Measurements from ENCODE around the gene PRUNE2.
A peak's percentile ranks its signal among the peaks of the same experiment; 100 is the strongest.

PRUNE2 gene

GRCh38 chr9:76856016-76856415 is 49.9 kb downstream of the PRUNE2 start:
- no peak for DNase-seq

- no peak for DNase-seq
These were observed 50.9 kb downstream of the PRUNE2 start for GRCh38 chr9:76855015-76855414.

GRCh38 chr9:76852026-76852425 is 53.9 kb downstream of the PRUNE2 start:
- DNase-seq: no peak

- DNase-seq: no peak
These were observed 59.6 kb downstream of the PRUNE2 start for GRCh38 chr9:76846297-76846696.

- DNase-seq: no peak
These were observed 60.7 kb downstream of the PRUNE2 start for GRCh38 chr9:76845254-76845653.

- no peak for DNase-seq
These were observed 70.2 kb downstream of the PRUNE2 start for GRCh38 chr9:76835571-76836283.

GRCh38 chr9:76828447-76828846 is 77.5 kb downstream of the PRUNE2 start:
- no peak for DNase-seq

- DNase-seq: no peak
These were observed 78.4 kb downstream of the PRUNE2 start for GRCh38 chr9:76827296-76828080.

- no peak for DNase-seq
These were observed 85.5 kb downstream of the PRUNE2 start for GRCh38 chr9:76820431-76820830.

GRCh38 chr9:76818271-76818670 is 87.6 kb downstream of the PRUNE2 start:
- no peak for DNase-seq

- DNase-seq: no peak
These were observed 88.4 kb downstream of the PRUNE2 start for GRCh38 chr9:76817489-76817888.

GRCh38 chr9:76812591-76812990 is 93.3 kb downstream of the PRUNE2 start:
- DNase-seq: no peak

- DNase-seq: peak; percentile 45
These were observed 95.4 kb downstream of the PRUNE2 start for GRCh38 chr9:76810377-76810957.

- no peak for DNase-seq
These were observed 97.3 kb downstream of the PRUNE2 start for GRCh38 chr9:76808636-76809035.

- DNase-seq: no peak
These were observed 102.2 kb downstream of the PRUNE2 start for GRCh38 chr9:76803762-76804161.

- DNase-seq: no peak
These were observed 102.8 kb downstream of the PRUNE2 start for GRCh38 chr9:76803083-76803482.

GRCh38 chr9:76800901-76801300 is 105.0 kb downstream of the PRUNE2 start:
- no peak for DNase-seq

GRCh38 chr9:76799473-76799872 is 106.4 kb downstream of the PRUNE2 start:
- no peak for DNase-seq

GRCh38 chr9:76798527-76798926 is 107.4 kb downstream of the PRUNE2 start:
- DNase-seq: no peak

GRCh38 chr9:76796296-76796695 is 109.6 kb downstream of the PRUNE2 start:
- no peak for DNase-seq

GRCh38 chr9:76793784-76794431 is 112.0 kb downstream of the PRUNE2 start:
- DNase-seq: no peak

- DNase-seq: no peak
These were observed 116.1 kb downstream of the PRUNE2 start for GRCh38 chr9:76789840-76790239.

- no peak for DNase-seq
These were observed 118.2 kb downstream of the PRUNE2 start for GRCh38 chr9:76787677-76788076.

GRCh38 chr9:76785501-76785900 is 120.4 kb downstream of the PRUNE2 start:
- no peak for DNase-seq
